H9 (cell line): Measurements from ENCODE around the gene ZNF385B. TPM values are rescaled to one million over a fixed set of nuclear protein-coding genes. Genes with fewer than 3 reads are reported as not detected.

Experiments used
- DNase-seq: peaks from one replicate; pipeline ENCODE4 v3.0.0-alpha.2; 2017
- H2AFZ ChIP-seq: one replicate; pipeline ENCODE4 v1.6.1; 2013; ENCODE audit warnings: mild to moderate bottlenecking, low read length, control low read depth, moderate library complexity
- H2AK5ac ChIP-seq: 2 replicates; pipeline ENCODE4 v1.6.1; 2013; ENCODE audit warnings: low read length, control low read depth, mixed read lengths; ENCODE audit not compliant: insufficient read length
- H2BK120ac ChIP-seq: one replicate; pipeline ENCODE4 v1.6.1; 2013; ENCODE audit warnings: low read depth, mild to moderate bottlenecking, low read length, control low read depth, inconsistent platforms; ENCODE audit not compliant: poor library complexity, severe bottlenecking
- H2BK12ac ChIP-seq: 2 replicates; pipeline ENCODE4 v1.6.1; 2013; ENCODE audit warnings: low read length, control low read depth, mixed read lengths, low read depth; ENCODE audit not compliant: insufficient read length
- H2BK15ac ChIP-seq: 2 replicates; pipeline ENCODE4 v1.6.1; 2013; ENCODE audit warnings: low read depth, low read length, control low read depth
- H2BK20ac ChIP-seq: one replicate; pipeline ENCODE4 v1.6.1; 2013; ENCODE audit warnings: low read depth, mild to moderate bottlenecking, low read length, control low read depth, inconsistent platforms; ENCODE audit not compliant: poor library complexity, severe bottlenecking
- H2BK5ac ChIP-seq: 2 replicates; pipeline ENCODE4 v1.6.1; 2013; ENCODE audit warnings: low read length, control low read depth, mixed read lengths; ENCODE audit not compliant: insufficient read length
- H3K14ac ChIP-seq: 2 replicates; pipeline ENCODE4 v1.6.1; 2013; ENCODE audit warnings: low read length, control low read depth; ENCODE audit not compliant: insufficient read depth
- H3K18ac ChIP-seq: 2 replicates; pipeline ENCODE4 v1.6.1; 2013; ENCODE audit warnings: low read depth, mild to moderate bottlenecking, mixed read lengths, low read length, control low read depth; ENCODE audit not compliant: insufficient read length
- H3K23ac ChIP-seq: 2 replicates; pipeline ENCODE4 v1.6.1; 2013; ENCODE audit warnings: low read length, control low read depth, mixed read lengths, low read depth; ENCODE audit not compliant: insufficient read length
- H3K23me2 ChIP-seq: 2 replicates; pipeline ENCODE4 v1.6.1; 2013; ENCODE audit warnings: low read depth, mild to moderate bottlenecking, mixed read lengths, low read length, control low read depth; ENCODE audit not compliant: insufficient read length, poor library complexity, severe bottlenecking
- H3K27ac ChIP-seq: 2 replicates; pipeline ENCODE4 v1.5.1; 2013; ENCODE audit warnings: low read length, control low read depth, mixed read lengths, low read depth; ENCODE audit not compliant: insufficient read length
- H3K27me3 ChIP-seq: 2 replicates; pipeline ENCODE4 v1.6.1; 2013; ENCODE audit warnings: low read length, control low read depth, inconsistent platforms; ENCODE audit not compliant: insufficient read depth
- H3K4ac ChIP-seq: 2 replicates; pipeline ENCODE4 v1.6.1; 2013; ENCODE audit warnings: low read depth, mild to moderate bottlenecking, control low read depth, inconsistent platforms, low read length, moderate library complexity
- H3K4me1 ChIP-seq: 2 replicates; pipeline ENCODE4 v1.6.1; 2013; ENCODE audit warnings: low read length, control low read depth, inconsistent platforms; ENCODE audit not compliant: insufficient read depth
- H3K4me2 ChIP-seq: 2 replicates; pipeline ENCODE4 v1.6.1; 2013; ENCODE audit warnings: low read length, control low read depth, mixed read lengths; ENCODE audit not compliant: insufficient read length, insufficient read depth
- H3K56ac ChIP-seq: 2 replicates; pipeline ENCODE4 v1.6.1; 2013; ENCODE audit warnings: low read depth, mild to moderate bottlenecking, mixed read lengths, low read length, control low read depth; ENCODE audit not compliant: insufficient read length
- H3K79me1 ChIP-seq: 2 replicates; pipeline ENCODE4 v1.6.1; 2013; ENCODE audit warnings: low read depth, mild to moderate bottlenecking, moderate library complexity, low read length, control low read depth, inconsistent platforms; ENCODE audit not compliant: insufficient read depth, poor library complexity, severe bottlenecking
- H3K79me2 ChIP-seq: 2 replicates; pipeline ENCODE4 v1.6.1; 2013; ENCODE audit warnings: low read length, control low read depth, inconsistent platforms; ENCODE audit not compliant: insufficient read depth
- H3K9ac ChIP-seq: 2 replicates; pipeline ENCODE4 v1.6.1; 2013; ENCODE audit warnings: low read length, control low read depth, mixed read lengths; ENCODE audit not compliant: insufficient read length; ENCODE audit errors: extremely low read depth
- H3K9me3 ChIP-seq: one replicate; pipeline ENCODE4 v1.6.1; 2013; ENCODE audit warnings: low read depth, low read length, inconsistent platforms; ENCODE audit not compliant: control insufficient read depth
- H3T11ph ChIP-seq: one replicate; pipeline ENCODE4 v1.6.1; 2013; ENCODE audit warnings: mild to moderate bottlenecking, low read length, control low read depth, inconsistent platforms
- H4K20me1 ChIP-seq: one replicate; pipeline ENCODE4 v1.6.1; 2013; ENCODE audit not compliant: control insufficient read depth, insufficient read length, insufficient read depth
- H4K5ac ChIP-seq: 2 replicates; pipeline ENCODE4 v1.6.1; 2013; ENCODE audit warnings: low read depth, mild to moderate bottlenecking, mixed read lengths, low read length, control low read depth; ENCODE audit not compliant: insufficient read length
- H4K8ac ChIP-seq: replicated peaks from 2 replicates; pipeline ENCODE4 v1.6.1; 2013; ENCODE audit warnings: low read length, control low read depth, mixed read lengths, low read depth; ENCODE audit not compliant: insufficient read length
- H4K91ac ChIP-seq: 2 replicates; pipeline ENCODE4 v1.6.1; 2013; ENCODE audit warnings: low read depth, mild to moderate bottlenecking, moderate library complexity, mixed read lengths, low read length, control low read depth; ENCODE audit not compliant: insufficient read length
- H3K27ac Mint-ChIP-seq, 3 experiments: 2 replicates in 2 of 3; 3 replicates in 1 of 3; pipeline ENCODE4 v1.8.0; 2020 to 2021; ENCODE audit warnings: mixed read lengths in 3 of 3, mild to moderate bottlenecking in 1 of 3, moderate library complexity in 1 of 3
- H3K27me3 Mint-ChIP-seq: 2 replicates; pipeline ENCODE4 v1.8.0; 2021; ENCODE audit warnings: low read depth, mild to moderate bottlenecking, moderate library complexity, mixed read lengths
- H3K36me3 Mint-ChIP-seq, 3 experiments: 2 replicates in 2 of 3; 3 replicates in 1 of 3; pipeline ENCODE4 v1.8.0; 2020 to 2021; ENCODE audit warnings: low read depth in 3 of 3, mixed read lengths in 3 of 3; ENCODE audit not compliant: insufficient read depth in 1 of 3
- H3K4me1 Mint-ChIP-seq, 2 experiments: 2 replicates each; pipeline ENCODE4 v1.8.0; 2020; ENCODE audit warnings: mixed read lengths in 2 of 2
- H3K4me3 Mint-ChIP-seq, 2 experiments: 2 replicates in 1 of 2; 3 replicates in 1 of 2; pipeline ENCODE4 v1.8.0; 2020 to 2021; ENCODE audit warnings: mild to moderate bottlenecking in 2 of 2, mixed read lengths in 2 of 2, moderate library complexity in 1 of 2
- H3K9me3 Mint-ChIP-seq, 2 experiments: 2 replicates in 1 of 2; 3 replicates in 1 of 2; pipeline ENCODE4 v1.8.0; 2020; ENCODE audit warnings: mild to moderate bottlenecking in 2 of 2, mixed read lengths in 2 of 2, moderate library complexity in 1 of 2
- WGBS: extraction: QIAGEN DNeasy Blood & Tissue Kit; methylation state at CpG from one replicate; pipeline ENCODE4 v1.1.7; 2013; ENCODE audit warnings: missing lambda C conversion rate, low lambda C conversion rate, mixed read lengths; ENCODE audit not compliant: insufficient read length; ENCODE audit errors: extremely low coverage; 5-methylcytosine and 5-hydroxymethylcytosine counted together
- total RNA-seq: library from RNA; stranded (reverse); gene quantifications from 2 replicates; pipeline ENCODE4 v1.2.1, GENCODE V29; 2021
- TF ChIP-seq, protein P1 (sequence below): fragments of 200-600 bp; sonication (generic); conservative IDR thresholded peaks from 3 replicates; pipeline ENCODE4 v1.8.0; 2021; ENCODE audit warnings: antibody characterized with exemption, mild to moderate bottlenecking

Gene ZNF385B
- total RNA-seq, 1 experiment from 2014 or later = 2.1 TPM

DNA sequence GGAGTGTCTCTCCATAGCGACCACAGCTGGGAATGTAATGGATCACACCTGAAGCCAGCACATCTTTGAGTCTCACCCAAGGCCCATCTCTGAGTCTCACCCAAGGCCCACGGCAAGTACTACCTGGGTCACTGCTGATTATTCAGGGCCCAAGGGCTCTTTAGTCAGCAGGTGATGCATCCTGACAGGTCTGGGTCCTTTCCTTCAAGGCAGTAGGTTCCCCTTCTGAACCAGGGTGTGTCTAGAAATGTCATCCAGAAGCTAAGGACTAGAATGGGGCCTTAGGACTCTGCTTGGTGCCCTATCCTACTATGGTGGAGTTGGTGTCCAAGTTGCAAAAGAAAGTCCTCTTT is 248.1 kb downstream of the ZNF385B start:
- peaks cover 8 to 11% of the 10 kb centered on the region in 2 experiments for H3K4me1 Mint-ChIP-seq
- H3K27ac Mint-ChIP-seq = no peak overlapping the region; a peak in 1 of 7 replicates
- Histone ChIP-seq H2BK15ac (no peak overlapping the region), H3K4me1 (no peaks in the 10 kb centered on the region; the same call in 1 of the 2 replicates), H4K8ac (no peak overlapping the region), H2BK120ac (no peak overlapping the region), H3K23ac (no peak overlapping the region), H4K20me1 (no peaks in the 10 kb centered on the region), H2BK20ac (no peak overlapping the region), H2AK5ac (no peak overlapping the region), H3K27ac (no peak overlapping the region), H3K9ac (no peak overlapping the region), H3K4ac (no peak overlapping the region; the same call in 1 of the 2 replicates), H3K14ac (no peak overlapping the region), H3K4me2 (no peak overlapping the region), H3K27me3 (no peaks in the 10 kb centered on the region; the same call in 1 of the 2 replicates), H3K79me1 (no peaks in the 10 kb centered on the region), H4K91ac (no peak overlapping the region), H2BK12ac (no peak overlapping the region), H2BK5ac (no peak overlapping the region), H3K23me2 (no peaks in the 10 kb centered on the region), H4K5ac (no peak overlapping the region), H3K9me3 (no peaks in the 10 kb centered on the region), H3K79me2 (no peaks in the 10 kb centered on the region), H3K56ac (no peak overlapping the region), H3T11ph (no peak overlapping the region), H3K18ac (no peak overlapping the region), H2AFZ (no peak overlapping the region)
- no CpG with 5 or more reads among the region's 2 CpGs for WGBS
- no peak for DNase-seq
- no peaks in the 10 kb centered on the region for H3K9me3 Mint-ChIP-seq
- H3K27me3 Mint-ChIP-seq = no peaks in the 10 kb centered on the region
- no peaks in the 10 kb centered on the region; a peak in 1 of 7 replicates for H3K36me3 Mint-ChIP-seq
- TF ChIP-seq, protein P1, sequence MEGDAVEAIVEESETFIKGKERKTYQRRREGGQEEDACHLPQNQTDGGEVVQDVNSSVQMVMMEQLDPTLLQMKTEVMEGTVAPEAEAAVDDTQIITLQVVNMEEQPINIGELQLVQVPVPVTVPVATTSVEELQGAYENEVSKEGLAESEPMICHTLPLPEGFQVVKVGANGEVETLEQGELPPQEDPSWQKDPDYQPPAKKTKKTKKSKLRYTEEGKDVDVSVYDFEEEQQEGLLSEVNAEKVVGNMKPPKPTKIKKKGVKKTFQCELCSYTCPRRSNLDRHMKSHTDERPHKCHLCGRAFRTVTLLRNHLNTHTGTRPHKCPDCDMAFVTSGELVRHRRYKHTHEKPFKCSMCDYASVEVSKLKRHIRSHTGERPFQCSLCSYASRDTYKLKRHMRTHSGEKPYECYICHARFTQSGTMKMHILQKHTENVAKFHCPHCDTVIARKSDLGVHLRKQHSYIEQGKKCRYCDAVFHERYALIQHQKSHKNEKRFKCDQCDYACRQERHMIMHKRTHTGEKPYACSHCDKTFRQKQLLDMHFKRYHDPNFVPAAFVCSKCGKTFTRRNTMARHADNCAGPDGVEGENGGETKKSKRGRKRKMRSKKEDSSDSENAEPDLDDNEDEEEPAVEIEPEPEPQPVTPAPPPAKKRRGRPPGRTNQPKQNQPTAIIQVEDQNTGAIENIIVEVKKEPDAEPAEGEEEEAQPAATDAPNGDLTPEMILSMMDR = no peak
- no peak overlapping the region for H3K4me3 Mint-ChIP-seq
